Upper lobe of left lung (tissue), 6 donors: ENCODE results near the gene TCF7L2. TPM values are rescaled to one million over a fixed set of nuclear protein-coding genes. Genes with fewer than 3 reads are reported as not detected.

Experiments
- ATAC-seq, 2 donors: fragments of 200-7000 bp; cut with Tn5 transposase; one replicate each; pipeline ENCODE4 v1.9.1; 2022; ENCODE audit warnings: mild to moderate bottlenecking in 2 of 2, moderate library complexity in 2 of 2; ENCODE audit not compliant: low FRiP score in 2 of 2
- DNase-seq, 2 donors: peaks; one replicate each; pipeline ENCODE4 v3.0.0-alpha.2; 2019 to 2020
- H3K27ac ChIP-seq, 4 donors: fragments of 200-600 bp; sonication (generic); one replicate each; pipeline ENCODE4 v1.5.1; 2016 to 2019
- H3K27me3 ChIP-seq, 4 donors: fragments of 200-600 bp; sonication (generic); one replicate each; pipeline ENCODE4 v1.5.1; 2017 to 2019
- H3K36me3 ChIP-seq, 4 donors: fragments of 200-600 bp; sonication (generic); one replicate each; pipeline ENCODE4 v1.5.1; 2016 to 2019
- H3K4me1 ChIP-seq, 4 donors: fragments of 200-600 bp; sonication (generic); one replicate each; pipeline ENCODE4 v1.5.1; 2018 to 2019
- H3K4me3 ChIP-seq, 4 donors: fragments of 200-600 bp; sonication (generic); one replicate each; pipeline ENCODE4 v1.5.1; 2017 to 2019; ENCODE audit warnings: mild to moderate bottlenecking in 2 of 4, moderate library complexity in 1 of 4
- H3K9me3 ChIP-seq, 4 donors: fragments of 200-600 bp; sonication (generic); one replicate each; pipeline ENCODE4 v1.5.1; 2018 to 2019
- EP300 ChIP-seq, 4 donors: sonication (generic); formaldehyde crosslinking; IDR thresholded peaks; one replicate each; pipeline ENCODE4 v1.5.1; 2017; ENCODE audit warnings: antibody characterized with exemption in 4 of 4, control low read depth in 2 of 4
- POLR2A ChIP-seq, 4 donors: fragments of 450-650 bp; IDR thresholded peaks; one replicate each; pipeline ENCODE4 v1.5.1; 2016 to 2017; ENCODE audit warnings: antibody characterized with exemption in 4 of 4, mild to moderate bottlenecking in 2 of 4
- POLR2AphosphoS5 ChIP-seq, 2 donors: sonication (generic); formaldehyde crosslinking; IDR thresholded peaks; one replicate each; pipeline ENCODE4 v1.5.1; 2017; ENCODE audit warnings: antibody characterized with exemption in 2 of 2
- WGBS, 2 donors: methylation state at CpG; one replicate each; pipeline ENCODE4 v1.1.5; 2017 to 2018; 5-methylcytosine and 5-hydroxymethylcytosine counted together
- total RNA-seq, 6 donors: library from RNA; depleted of rRNA in 4 of 6; stranded (reverse); fragments of >200 nt in 4 of 6; gene quantifications; one replicate each; pipeline versions ENCODE4 v1.1.0 to v1.2.1, GENCODE V29; 2016 to 2021
- TF ChIP-seq, protein P1 (sequence below), 6 experiments: fragments of 450-650 bp in 4 of 6; fragments of 200-600 bp in 2 of 6; sonication (generic) in 2 of 6; IDR thresholded peaks; one replicate each; pipeline ENCODE4 v1.5.1; 2016 to 2019; ENCODE audit warnings: antibody characterized with exemption in 6 of 6
- donor health status: DM: no; HTN: no; CAD: no; lungs with moderate emphysema.
- donor health status: DM: no; HTN: yes; CAD: no; lungs with severe emphysema.

Gene TCF7L2
- total RNA-seq, 6 donors from 2014 or later: 15.5 to 80.3 (median 48.1) TPM

- peak in 1 of 2 donors; percentile 29 for DNase-seq
- H3K4me1 ChIP-seq: no peaks in the 10 kb centered on the region
Observed at GRCh38 chr10:112915590-112916572, 34.2 kb upstream of the TCF7L2 start.

GRCh38 chr10:112917681-112918080 lies 32.4 kb upstream of the TCF7L2 start:
- DNase-seq (no peak), ATAC-seq (no peak)
- no peaks in the 10 kb centered on the region for H3K9me3 ChIP-seq
- H3K4me3 ChIP-seq: no peak overlapping the region
- H3K27me3 ChIP-seq: no peaks in the 10 kb centered on the region
- no peaks in the 10 kb centered on the region for H3K4me1 ChIP-seq
- no peak for TF ChIP-seq EP300 (IDR thresholded peaks at IDR 0.05)
- TF ChIP-seq, protein P1, sequence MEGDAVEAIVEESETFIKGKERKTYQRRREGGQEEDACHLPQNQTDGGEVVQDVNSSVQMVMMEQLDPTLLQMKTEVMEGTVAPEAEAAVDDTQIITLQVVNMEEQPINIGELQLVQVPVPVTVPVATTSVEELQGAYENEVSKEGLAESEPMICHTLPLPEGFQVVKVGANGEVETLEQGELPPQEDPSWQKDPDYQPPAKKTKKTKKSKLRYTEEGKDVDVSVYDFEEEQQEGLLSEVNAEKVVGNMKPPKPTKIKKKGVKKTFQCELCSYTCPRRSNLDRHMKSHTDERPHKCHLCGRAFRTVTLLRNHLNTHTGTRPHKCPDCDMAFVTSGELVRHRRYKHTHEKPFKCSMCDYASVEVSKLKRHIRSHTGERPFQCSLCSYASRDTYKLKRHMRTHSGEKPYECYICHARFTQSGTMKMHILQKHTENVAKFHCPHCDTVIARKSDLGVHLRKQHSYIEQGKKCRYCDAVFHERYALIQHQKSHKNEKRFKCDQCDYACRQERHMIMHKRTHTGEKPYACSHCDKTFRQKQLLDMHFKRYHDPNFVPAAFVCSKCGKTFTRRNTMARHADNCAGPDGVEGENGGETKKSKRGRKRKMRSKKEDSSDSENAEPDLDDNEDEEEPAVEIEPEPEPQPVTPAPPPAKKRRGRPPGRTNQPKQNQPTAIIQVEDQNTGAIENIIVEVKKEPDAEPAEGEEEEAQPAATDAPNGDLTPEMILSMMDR (IDR thresholded peaks at IDR 0.05): no peak
- TF ChIP-seq POLR2A (IDR thresholded peaks at IDR 0.05): no peak
- no peak for TF ChIP-seq POLR2AphosphoS5 (IDR thresholded peaks at IDR 0.05)
- no peaks in the 10 kb centered on the region for H3K36me3 ChIP-seq
- WGBS, 2 donors: 94 to 95% methylated on average over 3 of the region's 3 CpGs
- H3K27ac ChIP-seq: no peak overlapping the region

More at GRCh38 chr10:112915590-112916572, 34.2 kb upstream of the TCF7L2 start:
- peak in 1 of 2 donors; percentile 45 for ATAC-seq
- no peak for TF ChIP-seq EP300 (IDR thresholded peaks at IDR 0.05)
- TF ChIP-seq, protein P1 (IDR thresholded peaks at IDR 0.05): no peak
- no peak for TF ChIP-seq POLR2A (IDR thresholded peaks at IDR 0.05)
- no peak for TF ChIP-seq POLR2AphosphoS5 (IDR thresholded peaks at IDR 0.05)
- no peaks in the 10 kb centered on the region for H3K9me3 ChIP-seq
- no peak overlapping the region for H3K27ac ChIP-seq
- WGBS, 2 donors: 70 to 74% methylated on average over 11 of the region's 11 CpGs
- H3K36me3 ChIP-seq: no peaks in the 10 kb centered on the region
- H3K27me3 ChIP-seq: no peaks in the 10 kb centered on the region
- H3K4me3 ChIP-seq: no peak overlapping the region

DNA sequence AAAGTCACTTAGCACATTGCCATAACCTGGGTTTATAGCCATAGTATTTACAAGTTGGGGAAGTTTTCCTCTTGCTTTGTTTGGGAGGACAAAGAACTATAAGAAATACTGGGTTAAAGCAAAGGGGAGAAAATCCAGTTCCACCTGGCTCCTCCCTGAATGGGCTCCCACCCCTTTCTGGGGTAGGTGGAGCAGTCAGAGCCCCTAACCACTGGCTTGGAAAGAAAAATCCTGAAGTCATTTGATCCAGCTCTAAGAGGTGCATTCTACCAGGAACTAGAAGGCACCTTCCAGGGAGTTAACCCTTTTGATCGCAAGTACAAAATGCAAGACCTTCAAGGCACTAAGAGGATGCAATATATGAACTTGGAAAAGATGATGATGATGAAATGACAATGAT lies 31.3 kb upstream of the TCF7L2 start:
- Histone ChIP-seq H3K9me3 (no peaks in the 10 kb centered on the region), H3K4me3 (no peak overlapping the region), H3K36me3 (no peaks in the 10 kb centered on the region), H3K27me3 (no peaks in the 10 kb centered on the region), H3K4me1 (no peaks in the 10 kb centered on the region), H3K27ac (no peak overlapping the region)
- WGBS, 2 donors: 91 to 100% methylated on average over 1 of the region's 1 CpG
- TF ChIP-seq POLR2A (IDR thresholded peaks at IDR 0.05) (no peak), EP300 (IDR thresholded peaks at IDR 0.05) (no peak), POLR2AphosphoS5 (IDR thresholded peaks at IDR 0.05) (no peak)
- TF ChIP-seq, protein P1 (IDR thresholded peaks at IDR 0.05): no peak
- ATAC-seq (no peak), DNase-seq (no peak)

DNA sequence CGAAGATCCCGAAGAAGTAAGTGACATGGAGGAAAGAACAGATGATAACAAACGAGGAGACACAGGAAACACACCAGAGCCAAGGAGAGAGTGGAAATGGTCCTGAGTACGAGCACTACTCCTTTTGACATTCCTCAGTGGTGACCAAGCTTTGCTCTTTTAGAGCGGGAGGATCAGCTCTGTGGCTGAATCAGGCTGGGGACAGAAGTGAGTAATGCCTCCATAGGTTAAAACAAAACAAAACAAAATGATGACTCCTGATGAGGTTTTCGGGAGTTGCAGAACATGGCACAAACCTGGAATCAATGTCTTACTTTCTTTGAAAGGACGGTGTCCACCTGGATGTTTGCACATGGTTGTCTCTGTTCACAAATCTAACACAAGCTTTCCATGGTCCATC lies 30.3 kb upstream of the TCF7L2 start:
- no peaks in the 10 kb centered on the region for H3K36me3 ChIP-seq
- H3K9me3 ChIP-seq: no peaks in the 10 kb centered on the region
- no peaks in the 10 kb centered on the region for H3K27me3 ChIP-seq
- no peak overlapping the region for H3K27ac ChIP-seq
- TF ChIP-seq, protein P1 (IDR thresholded peaks at IDR 0.05): no peak
- TF ChIP-seq POLR2AphosphoS5 (IDR thresholded peaks at IDR 0.05) (no peak), POLR2A (IDR thresholded peaks at IDR 0.05) (no peak), EP300 (IDR thresholded peaks at IDR 0.05) (no peak)
- ATAC-seq: no peak
- no peak overlapping the region for H3K4me3 ChIP-seq
- no peak for DNase-seq
- no peaks in the 10 kb centered on the region for H3K4me1 ChIP-seq
- 85 to 88% methylated on average over 7 of the region's 7 CpGs for WGBS, 2 donors
